HG03095 (cell line): ENCODE results near the gene CAPG.
"Not testable (repeated sequence)": the region's sequence is repeated elsewhere in the genome, so short reads cannot be mapped to it uniquely, and the experiment has no call there.

Experiments used
- ATAC-seq: cut with Tn5 transposase; IDR thresholded peaks from one replicate; pipeline ENCODE4 v1.9.1; 2021; ENCODE audit warnings: moderate library complexity; ENCODE audit not compliant: unreplicated experiment

The CAPG gene, protein sequence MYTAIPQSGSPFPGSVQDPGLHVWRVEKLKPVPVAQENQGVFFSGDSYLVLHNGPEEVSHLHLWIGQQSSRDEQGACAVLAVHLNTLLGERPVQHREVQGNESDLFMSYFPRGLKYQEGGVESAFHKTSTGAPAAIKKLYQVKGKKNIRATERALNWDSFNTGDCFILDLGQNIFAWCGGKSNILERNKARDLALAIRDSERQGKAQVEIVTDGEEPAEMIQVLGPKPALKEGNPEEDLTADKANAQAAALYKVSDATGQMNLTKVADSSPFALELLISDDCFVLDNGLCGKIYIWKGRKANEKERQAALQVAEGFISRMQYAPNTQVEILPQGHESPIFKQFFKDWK

DNA sequence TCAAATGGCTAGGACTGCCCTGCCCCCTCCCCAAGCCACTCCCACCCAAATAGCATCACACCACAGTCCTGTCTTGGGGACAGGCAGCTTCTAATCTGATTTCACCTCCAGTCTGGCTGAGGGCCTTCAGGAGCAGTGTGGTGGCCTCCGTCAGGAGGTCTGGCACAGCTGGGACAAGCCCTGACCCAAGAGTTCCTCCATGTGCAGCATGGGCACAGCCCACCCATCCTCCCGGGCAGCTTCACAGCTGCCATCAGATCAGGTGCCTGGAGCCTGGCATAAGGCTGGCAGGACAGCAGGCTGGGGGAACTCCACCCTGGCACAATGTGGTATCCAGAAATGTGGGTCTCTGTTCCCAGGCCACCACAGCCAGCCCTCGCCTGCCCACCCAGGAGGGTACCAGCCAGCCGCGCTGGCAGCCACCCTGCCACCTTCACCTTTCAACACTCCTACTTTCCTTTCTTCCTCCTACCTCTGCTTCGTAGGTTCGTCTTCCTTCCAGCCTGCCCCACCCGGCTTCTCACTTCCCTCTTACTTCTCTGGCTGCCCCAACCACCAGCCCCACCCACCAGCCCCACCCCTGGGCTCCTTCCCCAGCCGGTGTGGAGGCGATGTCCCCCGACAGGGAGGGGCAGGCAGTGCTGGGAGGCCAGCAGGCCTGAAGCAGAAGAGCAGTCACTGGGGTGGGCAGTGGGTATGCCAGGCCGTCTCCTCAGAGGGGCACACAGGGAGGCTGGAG lies at the start of gene CAPG:
Gene CAPG, minus strand, starts transcription at position 522 of the 739 bp plus-strand sequence. CDS start 8,221 bp downstream, outside the sequence.
- ATAC-seq = peak; percentile 76

DNA sequence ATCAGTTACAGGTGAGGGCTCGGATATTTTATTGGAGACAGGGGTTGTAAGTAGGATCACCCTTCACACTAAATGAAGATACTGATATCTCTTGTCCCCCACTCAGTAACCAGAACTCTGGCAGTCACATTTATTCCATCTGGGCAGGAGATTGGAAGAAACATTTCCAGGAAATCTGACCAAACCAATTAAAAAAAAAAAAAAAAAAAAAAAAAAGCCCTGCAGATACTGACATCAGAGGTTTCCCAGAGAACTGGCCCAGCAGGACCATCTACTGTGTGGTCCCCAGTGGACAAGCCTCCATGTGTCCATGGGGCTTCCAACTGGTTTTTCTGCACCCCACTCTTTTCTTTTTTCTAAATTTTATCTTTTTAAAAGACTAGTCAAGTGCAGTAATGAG lies 49.6 kb upstream of the CAPG start:
- ATAC-seq = no peak

DNA sequence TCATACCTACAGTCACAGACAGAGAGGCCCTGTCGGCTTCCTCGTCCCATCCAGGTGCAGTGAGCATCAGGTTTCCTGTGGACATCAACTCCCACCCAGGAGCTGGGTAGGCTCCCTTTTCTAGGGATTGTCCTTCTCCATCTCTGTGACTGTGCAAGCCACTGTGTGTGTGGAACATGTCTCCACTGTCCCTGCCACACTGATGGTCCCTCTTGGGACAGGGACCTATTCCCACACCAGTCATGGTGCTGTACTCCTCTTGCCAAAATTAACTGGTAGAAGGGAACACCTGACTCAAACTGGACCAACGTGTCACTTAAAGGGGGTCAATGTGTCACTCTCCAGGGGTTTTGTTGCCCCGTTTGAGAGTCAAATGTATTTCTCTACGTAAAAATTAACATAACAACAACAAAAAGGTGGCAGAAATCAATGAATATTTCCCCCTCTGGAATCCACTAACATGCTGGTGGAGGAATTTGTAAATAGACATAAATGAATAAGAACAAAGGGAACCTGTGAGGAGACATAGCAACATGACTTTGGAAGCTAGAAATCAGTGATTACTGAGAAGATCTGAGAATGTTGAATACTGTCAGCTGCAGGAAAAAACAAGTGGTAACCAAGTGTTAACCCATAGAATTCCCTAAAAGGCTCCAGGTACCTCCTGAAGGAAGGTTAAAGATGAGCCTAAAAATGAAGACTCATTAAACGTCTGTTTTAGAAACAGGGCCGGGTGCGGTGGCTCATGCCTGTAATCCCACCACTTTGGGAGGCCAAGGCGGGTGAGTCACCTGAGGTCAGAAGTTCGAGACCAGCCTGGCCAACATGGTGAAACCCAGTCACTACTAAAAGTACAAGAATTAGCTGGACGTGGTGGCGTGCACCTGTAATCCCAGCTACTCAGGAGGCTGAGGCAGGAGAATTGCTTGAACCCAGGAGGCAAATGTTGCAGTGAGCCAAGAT lies 48.7 kb upstream of the CAPG start:
- ATAC-seq = no peak

DNA sequence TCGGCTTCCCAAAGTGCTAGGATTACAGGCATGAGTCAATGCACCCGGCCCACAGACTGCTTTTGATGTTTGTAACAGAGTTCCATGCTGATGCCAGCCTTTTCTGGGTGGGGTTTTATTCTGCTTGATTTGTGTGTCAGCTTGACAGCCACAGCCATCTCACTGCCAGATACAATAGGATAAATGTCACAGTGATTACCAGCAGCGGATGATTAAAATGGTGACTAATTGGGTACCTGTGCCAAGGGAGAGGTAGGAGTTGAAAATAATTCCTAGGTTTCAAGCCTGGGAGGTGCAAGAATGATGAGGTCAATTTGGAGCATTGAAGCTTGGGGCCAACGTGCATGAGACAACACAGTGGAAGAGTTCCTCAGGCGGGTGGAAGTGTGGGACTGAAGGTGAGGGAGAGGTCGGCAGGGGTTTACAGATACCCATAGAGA lies 47.7 kb upstream of the CAPG start:
- no peak for ATAC-seq

DNA sequence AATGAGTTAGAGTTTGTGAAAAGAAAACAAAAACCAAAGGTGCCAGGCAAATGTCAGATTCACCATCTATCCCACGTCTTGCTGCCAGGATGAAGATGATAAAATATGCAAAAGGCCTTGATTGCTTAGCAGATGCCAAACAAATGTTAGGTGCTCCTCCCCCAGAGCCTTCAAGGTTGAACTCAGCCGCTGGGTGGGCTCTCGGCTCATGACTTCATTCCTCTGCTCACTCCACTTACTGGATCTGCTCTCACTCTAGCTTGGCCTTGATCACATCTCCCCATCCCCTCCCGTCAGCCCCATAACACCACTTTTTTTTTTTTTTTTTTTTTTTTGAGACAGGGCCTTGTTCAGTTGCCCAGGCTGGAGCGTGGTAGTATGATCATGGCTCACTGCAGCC lies 46.9 kb upstream of the CAPG start:
- ATAC-seq = no peak

DNA sequence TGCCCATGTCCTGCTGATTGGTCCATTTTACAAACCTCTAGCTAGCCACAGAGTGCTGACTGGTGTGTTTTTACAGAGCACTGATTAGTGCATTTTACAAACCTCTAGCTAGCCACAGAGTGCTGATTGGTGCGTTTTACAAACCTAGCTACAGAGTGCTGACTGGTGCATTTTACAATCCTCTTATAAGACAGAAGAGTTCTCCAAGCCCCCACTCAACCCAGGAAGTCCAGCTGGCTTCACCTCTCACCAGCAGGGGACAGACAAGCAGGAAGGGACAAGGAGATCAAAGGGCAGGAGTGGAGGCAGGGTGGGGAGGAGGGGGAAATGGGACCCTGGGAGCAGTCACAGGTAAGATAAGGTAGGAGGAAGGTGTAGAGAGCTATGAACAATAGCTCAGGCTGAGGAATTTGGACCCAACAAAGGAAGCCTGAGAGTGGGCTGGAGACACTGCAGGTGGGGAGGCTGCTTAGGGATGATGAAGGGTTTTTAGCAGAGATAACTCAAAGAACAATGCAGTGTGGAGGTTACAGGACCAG lies 45.5 kb upstream of the CAPG start:
- no peak for ATAC-seq

DNA sequence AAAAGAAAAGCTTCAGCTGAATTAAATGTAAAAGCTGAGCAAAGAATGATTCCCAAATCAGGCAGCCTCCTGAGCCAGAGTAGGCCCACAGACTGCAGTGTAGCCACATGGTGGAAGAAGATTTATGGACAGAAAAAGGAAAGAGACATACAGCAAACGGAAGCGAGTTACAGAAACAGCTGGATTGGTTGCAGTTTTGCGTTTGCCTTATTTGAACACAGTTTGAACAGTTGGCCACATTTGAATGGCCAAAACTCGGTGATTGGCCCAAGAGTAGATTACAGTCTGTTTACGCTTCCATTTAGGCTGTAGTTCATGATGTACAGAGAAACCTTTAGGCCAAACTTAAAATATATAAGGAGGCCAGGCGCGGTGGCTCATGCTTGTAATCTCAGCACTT lies 43.4 kb upstream of the CAPG start:
- no peak for ATAC-seq

DNA sequence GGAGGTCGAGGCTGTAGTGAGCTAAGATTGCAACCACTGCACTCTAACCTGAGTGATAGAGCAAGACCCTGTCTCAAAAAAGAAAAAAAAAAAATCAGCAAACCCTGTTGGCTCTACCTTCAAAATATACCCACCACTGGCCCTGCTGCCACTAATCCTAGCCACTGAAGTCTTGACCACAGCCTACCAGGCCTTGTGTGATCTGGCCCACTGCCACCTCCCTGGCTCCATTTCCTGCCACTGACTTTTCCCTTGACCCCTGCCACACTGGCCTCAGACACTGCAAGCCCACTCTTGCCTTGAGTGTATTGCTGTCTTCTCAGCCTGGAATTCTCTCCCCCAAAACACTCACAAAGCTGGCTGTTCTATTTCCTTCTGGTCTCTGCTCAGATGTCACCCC lies 42.1 kb upstream of the CAPG start:
- ATAC-seq = no peak

DNA sequence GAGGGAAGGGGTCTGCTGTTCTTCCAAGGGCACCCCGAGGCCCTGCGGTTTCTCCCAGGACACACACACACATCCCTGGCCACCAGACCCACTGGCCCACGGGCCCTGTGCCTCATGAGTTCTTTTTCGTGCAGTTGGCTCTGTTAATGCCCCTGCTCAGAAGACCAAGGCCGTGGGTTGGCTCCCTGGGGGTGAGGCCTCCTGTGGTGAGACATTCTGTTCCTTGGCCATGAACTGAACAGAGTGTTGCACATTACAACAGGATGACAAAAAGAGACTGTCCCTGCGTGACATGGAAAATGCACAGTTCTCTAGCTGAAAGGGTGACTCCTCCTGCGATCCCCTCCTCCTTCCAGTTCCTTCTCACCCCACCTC lies 39.0 kb upstream of the CAPG start:
- no peak for ATAC-seq

DNA sequence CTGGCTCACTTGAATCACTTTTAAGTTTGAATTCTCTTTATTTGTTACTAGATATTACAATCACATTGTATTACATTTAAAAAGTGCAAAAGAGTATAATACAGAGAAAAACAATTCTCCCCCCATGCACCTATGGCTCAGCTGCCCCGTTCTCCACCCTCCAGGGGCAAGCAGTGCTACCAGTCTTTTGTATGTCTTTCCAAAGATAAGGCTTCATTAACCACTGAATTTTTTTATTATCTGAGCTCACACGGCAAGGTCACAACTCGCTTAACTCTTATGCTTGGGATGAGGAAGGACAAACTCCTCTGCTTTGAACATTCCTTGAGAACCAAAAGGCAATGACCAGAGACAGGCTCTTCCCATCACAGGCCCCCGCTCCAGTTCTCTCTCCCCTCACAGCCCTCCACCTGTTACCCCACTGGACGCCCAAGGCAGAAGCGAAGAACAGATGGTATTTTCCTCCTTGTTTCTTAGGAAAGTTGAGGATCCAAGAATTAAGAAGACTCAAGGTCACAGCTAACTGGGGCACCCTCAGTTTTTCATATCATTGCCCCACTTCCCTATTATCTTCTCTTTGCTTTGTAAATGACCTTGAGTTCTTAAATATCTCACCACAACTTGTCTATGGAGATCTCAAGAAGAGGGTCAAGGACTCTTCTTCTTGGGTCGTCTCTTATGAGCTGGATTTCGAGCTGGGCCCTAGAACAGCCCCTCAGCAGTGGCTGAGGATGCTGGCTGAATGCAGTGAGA lies 38.5 kb upstream of the CAPG start:
- ATAC-seq = no peak

DNA sequence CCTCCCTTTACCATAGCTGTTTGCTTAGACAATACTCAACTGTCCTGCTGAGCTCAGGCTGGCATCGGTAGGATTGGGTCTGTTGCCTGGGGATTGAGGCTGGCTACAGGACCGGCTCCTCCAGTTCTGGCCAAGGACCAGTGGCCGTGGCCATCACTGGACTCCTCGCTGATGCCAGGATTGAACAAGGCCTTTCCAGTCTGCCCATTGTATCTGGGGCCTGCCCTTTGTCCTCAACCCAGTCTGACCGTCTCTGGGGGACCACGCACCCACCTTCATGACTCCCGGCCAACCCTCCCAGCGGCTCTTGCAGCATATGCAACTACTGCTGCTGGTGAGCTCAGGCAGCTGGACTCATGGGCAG lies 37.0 kb upstream of the CAPG start:
- no peak for ATAC-seq

DNA sequence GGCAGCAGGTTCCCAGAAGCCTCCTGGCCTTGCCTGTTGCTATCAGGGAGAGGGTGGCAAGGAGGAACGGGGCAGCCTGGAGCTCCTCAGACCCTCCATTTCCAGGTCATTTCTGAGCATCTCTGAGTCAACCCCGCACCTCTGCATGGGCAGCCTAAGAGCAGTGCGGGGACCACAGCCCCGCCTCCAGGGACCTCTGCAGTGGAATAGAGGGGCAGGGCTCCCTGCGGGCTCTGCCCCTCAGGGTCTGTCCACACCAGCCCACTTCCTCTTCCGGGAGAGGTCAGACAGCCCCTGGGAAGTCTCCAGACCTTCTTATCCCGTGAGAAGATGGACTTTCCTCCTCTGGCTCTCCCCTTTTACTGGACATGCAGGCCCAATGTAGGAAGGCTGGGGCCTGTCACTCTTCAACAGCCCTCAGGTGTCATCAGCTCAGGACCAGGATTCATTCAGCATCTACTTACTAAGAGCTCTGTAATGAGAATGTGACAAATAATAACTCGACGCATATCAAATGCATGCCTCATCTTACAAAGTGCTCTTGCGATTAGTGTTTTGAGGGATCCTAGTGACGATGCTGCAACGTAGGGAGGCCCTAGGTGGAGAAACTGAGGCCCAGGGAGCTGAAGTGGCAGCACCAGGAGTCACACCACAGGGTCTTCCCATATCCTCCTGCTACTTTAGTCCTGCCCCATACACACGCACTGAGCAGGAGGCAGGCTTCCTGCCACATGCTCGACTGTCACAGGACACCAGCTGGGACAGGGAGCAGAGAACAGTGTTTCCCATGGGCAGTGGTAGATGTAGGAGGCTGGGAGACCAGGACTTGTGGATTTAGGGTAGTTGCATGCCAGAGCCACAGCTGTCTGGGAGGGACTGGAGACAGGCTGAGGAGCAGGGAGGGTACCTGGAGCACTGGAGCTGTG lies 36.4 kb upstream of the CAPG start:
- no peak for ATAC-seq

DNA sequence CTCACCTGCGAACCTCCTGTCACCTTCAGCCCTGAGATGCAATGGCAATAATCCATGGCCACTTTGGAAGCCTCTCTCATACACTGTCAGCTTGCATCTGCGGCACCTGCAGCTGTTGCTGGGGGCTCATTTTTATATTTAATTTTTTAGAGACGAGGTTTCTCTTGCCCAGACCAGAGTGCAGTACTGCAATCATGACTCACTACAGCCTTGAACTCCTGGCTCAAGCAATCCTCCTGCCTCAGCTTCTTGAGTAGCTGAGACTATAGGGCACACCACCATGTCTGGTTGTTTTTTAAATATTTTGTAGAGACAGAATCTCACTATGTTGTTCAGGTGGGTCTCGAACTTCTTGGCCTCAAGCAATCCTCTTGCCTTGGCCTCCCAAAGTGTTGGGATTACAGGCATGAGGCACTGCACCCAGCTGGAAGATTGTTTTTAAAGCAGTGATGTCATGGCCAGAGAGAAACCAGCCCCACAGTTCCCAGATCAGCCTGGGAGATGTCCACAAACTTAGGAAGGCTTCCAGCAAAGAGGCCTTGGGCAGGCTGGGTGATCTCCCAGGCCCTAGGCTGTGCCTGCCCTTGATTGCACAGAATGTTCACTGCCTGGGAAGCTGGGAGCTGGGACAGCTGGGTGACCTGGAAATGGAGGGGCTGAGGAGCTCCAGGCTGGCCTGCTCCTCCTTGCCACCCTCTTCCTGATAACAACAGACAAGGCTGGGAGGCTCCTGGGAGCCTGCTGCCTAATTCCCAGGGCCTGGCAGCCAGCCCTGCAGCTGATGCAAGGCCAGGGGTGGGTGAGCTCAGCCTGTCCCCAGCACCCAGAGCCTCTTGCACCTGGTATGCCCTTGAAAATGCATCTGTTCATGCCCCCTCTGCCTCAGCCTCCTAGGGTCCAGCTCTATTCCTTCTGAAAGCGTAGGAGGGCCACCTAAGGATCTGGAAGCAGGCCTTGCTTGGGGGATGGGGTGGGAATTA lies 35.4 kb upstream of the CAPG start:
- ATAC-seq = no peak

DNA sequence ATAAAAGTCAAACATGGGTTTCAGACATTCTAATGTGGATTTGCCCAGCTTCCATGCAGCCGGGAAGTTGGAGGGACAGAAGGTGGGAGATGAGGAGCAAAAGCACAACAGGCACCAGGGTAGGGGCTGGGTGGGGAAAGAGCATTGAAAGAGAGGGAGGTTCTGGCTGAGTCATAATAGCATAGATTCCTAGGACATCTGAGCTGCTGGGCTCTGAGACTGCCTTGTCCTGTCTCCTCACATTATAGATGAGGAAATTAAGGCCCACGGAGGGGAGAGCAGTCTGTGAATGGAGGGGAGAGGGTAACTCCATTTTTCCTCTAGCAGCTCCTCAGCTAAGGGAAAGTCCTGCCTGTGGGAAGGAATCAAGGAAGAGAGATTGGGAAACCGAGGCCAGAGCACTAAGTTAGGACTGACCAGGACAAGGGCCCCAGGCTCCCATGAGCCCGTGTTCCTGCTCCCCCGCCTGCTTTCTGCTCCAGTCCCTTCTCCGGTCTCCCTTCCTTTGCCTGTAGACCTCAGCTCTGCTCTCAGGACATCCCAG lies 34.5 kb upstream of the CAPG start:
- no peak for ATAC-seq

DNA sequence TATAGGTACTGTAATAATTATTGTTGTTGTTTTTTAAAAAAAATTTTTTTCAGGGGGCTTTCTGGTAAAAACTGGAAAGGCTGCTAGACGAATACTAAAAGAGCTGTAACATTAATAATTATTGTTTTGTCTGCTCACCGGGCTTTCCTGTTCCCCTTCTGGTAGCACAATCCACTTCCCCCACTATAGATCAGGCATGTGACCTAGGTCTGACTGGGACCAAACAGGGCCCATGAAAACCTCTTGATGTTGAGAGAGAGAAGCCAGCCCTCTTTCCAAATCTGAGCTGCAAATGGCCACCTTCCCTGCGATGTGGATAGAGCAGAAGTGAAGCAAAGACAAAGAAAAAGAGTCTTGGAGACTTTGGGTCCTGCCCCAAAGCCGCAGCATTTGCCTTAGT lies 31.7 kb upstream of the CAPG start:
- no peak for ATAC-seq

DNA sequence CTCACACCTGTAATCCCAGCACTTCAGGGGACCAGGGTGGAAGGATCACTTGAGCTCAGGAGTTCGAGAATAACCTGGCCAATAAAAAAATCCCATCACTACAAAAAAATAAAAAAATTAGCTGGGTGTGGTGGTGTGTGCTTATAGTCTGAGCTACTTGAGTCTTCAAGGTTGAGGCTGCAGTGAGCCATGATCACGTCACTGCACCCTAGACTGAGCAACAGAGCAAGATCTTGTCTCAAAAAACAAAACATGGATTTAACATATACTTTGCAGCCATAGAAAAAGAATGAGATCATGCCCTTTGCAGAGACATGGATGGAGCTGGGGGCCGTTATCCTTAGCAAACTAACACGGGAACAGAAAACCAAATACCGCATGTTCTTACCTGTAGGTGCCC lies 30.6 kb upstream of the CAPG start:
- no peak for ATAC-seq

DNA sequence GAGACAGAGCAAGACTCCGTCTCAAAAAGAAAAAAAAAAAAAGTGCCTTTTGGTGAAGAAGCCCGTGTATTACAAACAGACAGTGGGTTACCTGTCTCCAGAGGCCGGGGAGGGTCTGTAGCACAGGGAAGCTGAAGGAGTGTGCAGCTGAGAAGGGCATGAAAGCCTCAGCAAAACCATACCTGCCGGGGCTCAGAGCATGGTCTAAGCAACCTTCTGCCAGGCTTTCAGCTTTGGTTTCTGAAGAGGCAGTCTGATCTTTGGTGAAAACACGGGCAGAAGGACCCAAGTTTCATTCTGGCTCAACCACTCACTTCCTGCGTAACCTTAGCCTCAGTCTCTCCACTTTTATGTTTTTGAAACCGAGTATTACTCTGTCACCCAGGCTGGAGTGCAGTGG lies 29.8 kb upstream of the CAPG start:
- no peak for ATAC-seq

DNA sequence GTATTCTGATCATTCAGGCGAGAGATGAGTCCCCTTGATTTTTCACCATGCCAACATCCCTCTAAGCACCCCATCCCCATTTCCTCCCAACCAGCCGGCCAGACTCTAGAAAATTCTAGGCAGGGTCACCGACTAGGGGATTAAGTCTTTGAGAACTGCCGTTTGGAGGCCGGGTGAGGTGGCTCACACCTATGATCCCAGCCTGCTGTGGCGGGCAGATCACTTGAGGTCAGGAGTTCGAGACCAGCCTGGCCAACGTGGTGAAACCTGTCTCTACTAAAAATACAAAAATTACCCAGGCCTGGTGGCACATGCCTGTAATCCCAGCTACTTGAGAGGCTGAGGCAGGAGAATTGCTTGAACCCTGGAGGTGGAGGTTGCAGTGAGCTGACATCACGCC lies 29.4 kb upstream of the CAPG start:
- ATAC-seq = not testable (repeated sequence)
